WERI-Rb-1 (cell line): ENCODE results near the gene LIN28B.

Experiments
- DNase-seq: peaks from one replicate; pipeline ENCODE4 v3.0.0-alpha.2; 2020
- H3K27ac ChIP-seq: fragments of 250-450 bp; sonication (Bioruptor Pico); 2 replicates; pipeline ENCODE4 v1.5.1; 2020; ENCODE audit warnings: mild to moderate bottlenecking, moderate library complexity
- H3K27me3 ChIP-seq: fragments of 250-450 bp; sonication (Bioruptor Pico); 2 replicates; pipeline ENCODE4 v1.5.1; 2021; ENCODE audit warnings: mild to moderate bottlenecking, low read depth, moderate library complexity; ENCODE audit not compliant: insufficient read depth, severe bottlenecking
- H3K36me3 ChIP-seq: fragments of 250-450 bp; sonication (Bioruptor Pico); 2 replicates; pipeline ENCODE4 v1.5.1; 2020; ENCODE audit warnings: mild to moderate bottlenecking, moderate library complexity
- H3K4me3 ChIP-seq: 2 replicates; pipeline ENCODE4 v1.5.1; 2011; ENCODE audit warnings: low read depth, mild to moderate bottlenecking, control low read depth, low read length
- H3K9me3 ChIP-seq: fragments of 250-450 bp; sonication (Bioruptor Pico); 2 replicates; pipeline ENCODE4 v1.5.1; 2021; ENCODE audit warnings: mild to moderate bottlenecking, moderate library complexity; ENCODE audit not compliant: severe bottlenecking
- TF ChIP-seq, protein P1 (sequence below): IDR thresholded peaks from 2 replicates; pipeline ENCODE4 v1.5.1; 2011; ENCODE audit warnings: low read depth, mild to moderate bottlenecking, control low read depth, inconsistent platforms, low read length

The LIN28B gene

DNA sequence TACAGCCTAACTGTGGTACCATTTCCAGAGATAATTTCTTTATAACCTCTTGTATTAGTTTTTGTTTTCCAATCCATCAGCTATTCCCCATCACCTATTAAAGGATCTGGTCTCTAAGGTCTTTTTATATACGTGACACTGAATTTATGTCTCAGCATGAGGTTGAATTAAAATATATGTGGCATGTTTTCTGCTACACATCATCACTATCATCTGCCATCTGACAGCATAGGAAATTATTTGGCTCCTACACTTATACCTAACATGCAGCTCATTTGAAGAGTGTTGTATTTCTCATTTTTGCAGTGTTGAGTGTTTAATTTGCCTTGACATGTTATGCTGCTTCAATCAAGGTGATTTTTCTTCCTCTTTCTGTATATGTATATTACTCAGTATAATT, 100.3 kb downstream of the LIN28B start:
- H3K27ac ChIP-seq: no peak overlapping the region
- H3K27me3 ChIP-seq: no peaks in the 10 kb centered on the region
- no peaks in the 10 kb centered on the region for H3K9me3 ChIP-seq
- no peak for DNase-seq
- TF ChIP-seq, protein P1, sequence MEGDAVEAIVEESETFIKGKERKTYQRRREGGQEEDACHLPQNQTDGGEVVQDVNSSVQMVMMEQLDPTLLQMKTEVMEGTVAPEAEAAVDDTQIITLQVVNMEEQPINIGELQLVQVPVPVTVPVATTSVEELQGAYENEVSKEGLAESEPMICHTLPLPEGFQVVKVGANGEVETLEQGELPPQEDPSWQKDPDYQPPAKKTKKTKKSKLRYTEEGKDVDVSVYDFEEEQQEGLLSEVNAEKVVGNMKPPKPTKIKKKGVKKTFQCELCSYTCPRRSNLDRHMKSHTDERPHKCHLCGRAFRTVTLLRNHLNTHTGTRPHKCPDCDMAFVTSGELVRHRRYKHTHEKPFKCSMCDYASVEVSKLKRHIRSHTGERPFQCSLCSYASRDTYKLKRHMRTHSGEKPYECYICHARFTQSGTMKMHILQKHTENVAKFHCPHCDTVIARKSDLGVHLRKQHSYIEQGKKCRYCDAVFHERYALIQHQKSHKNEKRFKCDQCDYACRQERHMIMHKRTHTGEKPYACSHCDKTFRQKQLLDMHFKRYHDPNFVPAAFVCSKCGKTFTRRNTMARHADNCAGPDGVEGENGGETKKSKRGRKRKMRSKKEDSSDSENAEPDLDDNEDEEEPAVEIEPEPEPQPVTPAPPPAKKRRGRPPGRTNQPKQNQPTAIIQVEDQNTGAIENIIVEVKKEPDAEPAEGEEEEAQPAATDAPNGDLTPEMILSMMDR: no peak
- H3K36me3 ChIP-seq: no peaks in the 10 kb centered on the region
- no peak overlapping the region for H3K4me3 ChIP-seq

DNA sequence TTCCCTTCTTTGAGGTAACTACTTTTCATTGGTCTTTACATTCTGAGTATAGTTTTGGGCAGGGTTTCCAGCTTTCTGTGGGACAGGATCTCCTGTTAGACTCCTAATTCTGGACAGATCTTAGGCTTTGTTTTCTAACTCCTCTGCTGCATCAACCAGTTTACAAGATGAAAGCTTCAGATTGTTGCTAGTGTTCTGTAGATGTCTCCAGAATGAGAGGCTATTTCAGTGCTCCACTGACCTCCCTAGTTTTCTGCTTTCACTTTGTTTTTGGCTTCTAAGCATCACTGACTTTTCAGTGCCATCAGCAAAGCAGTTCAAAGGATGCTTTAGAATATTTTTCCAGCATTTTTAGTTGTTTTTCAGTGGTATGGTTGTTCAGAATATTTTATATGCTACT, 101.4 kb downstream of the LIN28B start:
- no peaks in the 10 kb centered on the region for H3K27me3 ChIP-seq
- no peaks in the 10 kb centered on the region for H3K36me3 ChIP-seq
- no peak overlapping the region for H3K27ac ChIP-seq
- H3K4me3 ChIP-seq: no peak overlapping the region
- no peaks in the 10 kb centered on the region for H3K9me3 ChIP-seq
- TF ChIP-seq, protein P1: no peak
- no peak for DNase-seq

DNA sequence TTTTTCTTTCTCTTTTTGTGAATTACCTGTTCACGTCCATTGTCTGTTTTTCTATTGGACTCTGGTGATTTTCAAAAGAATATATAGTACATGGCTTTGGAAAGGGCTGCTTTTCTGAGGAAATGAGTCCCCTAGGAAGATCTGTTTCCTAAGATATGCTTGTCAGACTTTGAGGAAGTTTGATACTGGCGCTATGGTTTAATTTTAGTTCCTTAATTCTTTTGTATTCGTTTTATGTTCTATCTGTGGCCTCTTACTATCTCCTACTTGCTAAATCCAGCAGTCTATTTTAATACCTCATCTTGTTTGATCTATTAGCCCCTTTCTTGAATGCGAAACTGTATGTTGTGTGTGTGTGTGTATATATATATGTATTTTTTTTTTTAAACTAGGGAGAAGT, 101.9 kb downstream of the LIN28B start:
- Histone ChIP-seq H3K27me3 (no peaks in the 10 kb centered on the region), H3K36me3 (no peaks in the 10 kb centered on the region), H3K27ac (no peak overlapping the region), H3K4me3 (no peak overlapping the region), H3K9me3 (no peaks in the 10 kb centered on the region)
- TF ChIP-seq, protein P1: no peak
- no peak for DNase-seq

DNA sequence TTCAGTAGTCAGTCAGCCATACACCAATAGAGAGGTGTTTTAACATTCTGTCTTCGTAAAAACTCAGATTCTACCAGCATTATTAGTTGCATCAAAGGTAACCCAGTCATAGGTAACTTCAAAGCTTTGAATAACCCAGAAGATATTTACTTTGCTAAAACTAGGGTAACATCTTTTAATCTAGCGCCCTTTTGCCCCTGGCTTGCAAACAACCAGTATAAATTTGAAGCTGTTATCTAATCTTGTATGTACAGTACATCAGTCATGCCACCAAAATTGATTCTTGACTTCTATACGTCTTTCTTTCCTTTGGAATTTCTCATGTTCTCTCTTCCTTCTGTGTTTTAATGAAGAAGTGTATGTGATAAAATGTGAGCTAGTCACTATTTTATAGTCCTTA, 109.3 kb downstream of the LIN28B start:
- no peak overlapping the region for H3K27ac ChIP-seq
- no peaks in the 10 kb centered on the region for H3K36me3 ChIP-seq
- no peak overlapping the region for H3K4me3 ChIP-seq
- H3K27me3 ChIP-seq: no peaks in the 10 kb centered on the region
- DNase-seq: no peak
- H3K9me3 ChIP-seq: no peaks in the 10 kb centered on the region
- TF ChIP-seq, protein P1: no peak

DNA sequence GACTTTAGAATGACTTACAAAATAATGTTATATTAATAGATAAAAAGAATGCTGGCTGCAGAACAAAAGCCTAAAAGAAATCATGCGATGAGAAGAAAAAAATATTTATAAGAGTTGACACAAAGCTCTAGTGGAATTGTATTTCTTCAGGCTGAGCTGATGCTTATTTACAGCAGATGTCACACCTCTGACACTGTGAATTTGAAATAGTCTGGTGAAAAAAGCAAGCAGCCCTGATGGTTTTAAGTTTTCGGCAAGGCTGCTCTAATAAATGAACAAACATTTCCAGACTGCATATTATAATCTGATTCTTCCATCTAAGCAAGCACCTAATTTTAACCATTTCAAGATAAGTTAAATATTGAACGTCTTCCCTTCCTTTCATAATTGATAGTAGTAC, 109.9 kb downstream of the LIN28B start:
- DNase-seq: no peak
- Histone ChIP-seq H3K9me3 (no peaks in the 10 kb centered on the region), H3K4me3 (no peak overlapping the region), H3K27ac (no peak overlapping the region), H3K27me3 (no peaks in the 10 kb centered on the region), H3K36me3 (no peaks in the 10 kb centered on the region)
- TF ChIP-seq, protein P1: no peak

DNA sequence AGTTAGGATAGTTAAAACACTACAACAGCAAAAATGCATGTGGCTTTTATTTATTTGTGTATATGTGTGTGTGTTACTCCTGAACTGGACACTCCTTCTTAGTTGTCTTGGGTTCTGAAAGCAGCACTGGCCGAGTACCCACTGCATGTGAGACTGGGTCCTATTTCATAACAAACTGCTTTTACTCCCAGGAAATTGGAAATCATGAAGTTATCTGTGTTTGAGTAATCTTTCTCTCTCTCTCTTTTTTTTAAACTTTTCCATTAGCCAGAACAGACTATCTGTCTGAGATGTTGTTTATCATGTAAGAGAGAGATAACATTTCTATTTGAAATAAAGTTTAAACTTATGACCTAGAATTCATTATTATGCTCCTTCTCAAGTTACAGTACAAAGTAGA, 110.4 kb downstream of the LIN28B start:
- Histone ChIP-seq H3K27me3 (no peaks in the 10 kb centered on the region), H3K27ac (no peak overlapping the region), H3K4me3 (no peak overlapping the region), H3K36me3 (no peaks in the 10 kb centered on the region), H3K9me3 (no peaks in the 10 kb centered on the region)
- TF ChIP-seq, protein P1: no peak
- DNase-seq: no peak
